ENCODE results near the gene TBC1D10A. TPM values are rescaled to one million over a fixed set of nuclear protein-coding genes. Genes with fewer than 3 reads are reported as not detected.
"Not testable (repeated sequence)": the region's sequence is repeated elsewhere in the genome, so short reads cannot be mapped to it uniquely, and the experiment has no call there.

Gene TBC1D10A
- total RNA-seq, 2 experiments from 2014 or later = 20.5 to 21.1 TPM

- ATAC-seq (no peak), DNase-seq (no peak)
- ChIA-PET CTCF (interaction anchor here (0.9 to 3.9 kb wide), 3 partner anchors 17 to 53 kb away, joined by 3 to 10 read pairs (median 4); partner anchors contain the start of gene RNF215), POLR2A (interaction anchor here (0.9 to 3.9 kb wide), 3 partner anchors 13 to 71 kb away, joined by 3 to 20 read pairs (median 6); partner anchors contain the start of genes CCDC157 and SF3A1)
- no peak overlapping the region for H3K27ac Mint-ChIP-seq
- intact Hi-C loops (cut with micrococcal nuclease) = no loop called here
- H3K9me3 Mint-ChIP-seq = no peaks in the 10 kb centered on the region
- no peak for TF ChIP-seq CTCF (IDR thresholded peaks at IDR 0.05)
- H3K4me1 Mint-ChIP-seq (ENCODE audit: low read depth) = peaks cover 5% of the 10 kb centered on the region
- no peaks in the 10 kb centered on the region for H3K27me3 Mint-ChIP-seq
- peaks cover 74% of the 10 kb centered on the region for H3K36me3 Mint-ChIP-seq (ENCODE audit: low read depth)
- H3K4me3 Mint-ChIP-seq = no peak overlapping the region
These were observed 14.4 kb upstream of the TBC1D10A start for GRCh38 chr22:30340911-30341685.

- ChIA-PET POLR2A (interaction anchor here (0.6 to 3.9 kb wide), 4 partner anchors 11 to 439 kb away, joined by 3 to 20 read pairs (median 3); no protein-coding TSS in a partner anchor), CTCF (interaction anchor here (1.4 to 3.9 kb wide), 2 partner anchors 49 to 51 kb away, joined by 3 to 10 read pairs; partner anchors contain the start of gene RNF215)
- DNase-seq (no peak), ATAC-seq (no peak)
- Mint-ChIP-seq H3K4me1 (ENCODE audit: low read depth) (peaks cover 19% of the 10 kb centered on the region), H3K27ac (no peak overlapping the region), H3K4me3 (no peak overlapping the region), H3K9me3 (no peaks in the 10 kb centered on the region), H3K36me3 (ENCODE audit: low read depth) (peaks cover 80% of the 10 kb centered on the region), H3K27me3 (no peaks in the 10 kb centered on the region)
- TF ChIP-seq CTCF (IDR thresholded peaks at IDR 0.05) = no peak
- intact Hi-C loops (cut with micrococcal nuclease) = no loop called here
These were observed 12.1 kb upstream of the TBC1D10A start for GRCh38 chr22:30338802-30339201.

GRCh38 chr22:30338341-30338740 lies 11.6 kb upstream of the TBC1D10A start:
- H3K4me3 Mint-ChIP-seq; ATAC-seq; H3K9me3 Mint-ChIP-seq; H3K27me3 Mint-ChIP-seq; intact Hi-C loops (cut with micrococcal nuclease); H3K27ac Mint-ChIP-seq; DNase-seq: not testable (repeated sequence)
- Mint-ChIP-seq H3K4me1 (ENCODE audit: low read depth) (peaks cover 24% of the 10 kb centered on the region), H3K36me3 (ENCODE audit: low read depth) (peaks cover 77% of the 10 kb centered on the region)
- CTCF ChIA-PET = interaction anchor here (1.4 to 3.9 kb wide), 2 partner anchors 49 to 50 kb away, joined by 3 to 10 read pairs; partner anchors contain the start of gene RNF215
- POLR2A ChIA-PET = interaction anchor here (0.6 to 3.9 kb wide), 3 partner anchors 10 to 439 kb away, joined by 3 to 20 read pairs (median 3); no protein-coding TSS in a partner anchor

- ChIA-PET POLR2A (interaction anchor here (1.2 kb wide), 1 partner anchor 17 kb away, joined by 3 read pairs; no protein-coding TSS in a partner anchor), CTCF (interaction anchor here (1.5 to 3.9 kb wide), 2 partner anchors 34 to 49 kb away, joined by 3 to 10 read pairs; no protein-coding TSS in a partner anchor)
- intact Hi-C loops (cut with micrococcal nuclease) = no loop called here
- H3K4me1 Mint-ChIP-seq (ENCODE audit: low read depth) = peaks cover 27% of the 10 kb centered on the region
- DNase-seq (no peak), ATAC-seq (no peak)
- no peaks in the 10 kb centered on the region for H3K9me3 Mint-ChIP-seq
- no peak for TF ChIP-seq CTCF (IDR thresholded peaks at IDR 0.05)
- H3K27ac Mint-ChIP-seq = no peak overlapping the region
- H3K4me3 Mint-ChIP-seq = no peak overlapping the region
- H3K36me3 Mint-ChIP-seq (ENCODE audit: low read depth) = peaks cover 75% of the 10 kb centered on the region
- H3K27me3 Mint-ChIP-seq = no peaks in the 10 kb centered on the region
These were observed 10.7 kb upstream of the TBC1D10A start for GRCh38 chr22:30337461-30337778.

GRCh38 chr22:30336752-30337460 lies 10.2 kb upstream of the TBC1D10A start:
- ATAC-seq = no peak
- H3K9me3 Mint-ChIP-seq = no peaks in the 10 kb centered on the region
- POLR2A ChIA-PET = interaction anchor here (0.9 to 1.2 kb wide), 3 partner anchors 9 to 20 kb away, joined by 3 read pairs; partner anchors contain the start of genes CCDC157 and SF3A1
- no peak for TF ChIP-seq CTCF (IDR thresholded peaks at IDR 0.05)
- H3K27me3 Mint-ChIP-seq = no peaks in the 10 kb centered on the region
- no peak for DNase-seq
- H3K4me1 Mint-ChIP-seq (ENCODE audit: low read depth) = peaks cover 27% of the 10 kb centered on the region
- peaks cover 70% of the 10 kb centered on the region for H3K36me3 Mint-ChIP-seq (ENCODE audit: low read depth)
- CTCF ChIA-PET = interaction anchor here (1.2 to 2.2 kb wide), 3 partner anchors 12 to 49 kb away, joined by 3 to 13 read pairs (median 3); no protein-coding TSS in a partner anchor
- peak overlapping the region; percentile 15 for H3K27ac Mint-ChIP-seq
- no peak overlapping the region for H3K4me3 Mint-ChIP-seq
- intact Hi-C loops (cut with micrococcal nuclease) = no loop called here
